Effector CD4-positive, alpha-beta T cell (primary cell): ENCODE data around the gene DNAAF9.
"Not testable (repeated sequence)": the region's sequence is repeated elsewhere in the genome, so short reads cannot be mapped to it uniquely, and the experiment has no call there.

Experiments used
- DNase-seq: peaks from one replicate; pipeline ENCODE4 v3.0.0-alpha.2; 2020
- total RNA-seq: gene quantifications from one replicate; lab custom pipeline; 2026; lab: John Stamatoyannopoulos, UW

The DNAAF9 gene
- 15.8 reads per million, percentile 41 among the genes with 10 or more reads in this experiment for total RNA-seq

- peak; percentile 52 for DNase-seq
Observed at GRCh38 chr20:3407040-3407770, at the start of gene DNAAF9. DNAAF9 (minus strand) TSS chr20:3407669; CDS start chr20:3407557, 112 bp downstream.

- DNase-seq: no peak
Observed at GRCh38 chr20:3456648-3457047, 49.2 kb upstream of the DNAAF9 start.

- no peak for DNase-seq
Observed at GRCh38 chr20:3454831-3455230, 47.4 kb upstream of the DNAAF9 start.

- no peak for DNase-seq
Observed at GRCh38 chr20:3452690-3453089, 45.2 kb upstream of the DNAAF9 start.

- no peak for DNase-seq
Observed at GRCh38 chr20:3452136-3452535, 44.7 kb upstream of the DNAAF9 start.

- no peak for DNase-seq
Observed at GRCh38 chr20:3449319-3449718, 41.9 kb upstream of the DNAAF9 start.

GRCh38 chr20:3447321-3447720 is 39.9 kb upstream of the DNAAF9 start:
- no peak for DNase-seq

GRCh38 chr20:3446779-3447178 is 39.3 kb upstream of the DNAAF9 start:
- DNase-seq: no peak

GRCh38 chr20:3436864-3437574 is 29.6 kb upstream of the DNAAF9 start:
- no peak for DNase-seq

- DNase-seq: no peak
Observed at GRCh38 chr20:3434232-3434631, 26.8 kb upstream of the DNAAF9 start.

GRCh38 chr20:3433744-3434143 is 26.3 kb upstream of the DNAAF9 start:
- no peak for DNase-seq

GRCh38 chr20:3432844-3433243 is 25.4 kb upstream of the DNAAF9 start:
- no peak for DNase-seq

GRCh38 chr20:3431109-3431508 is 23.6 kb upstream of the DNAAF9 start:
- no peak for DNase-seq

- no peak for DNase-seq
Observed at GRCh38 chr20:3430376-3431069, 23.1 kb upstream of the DNAAF9 start.

- DNase-seq: not testable (repeated sequence)
Observed at GRCh38 chr20:3426766-3427165, 19.3 kb upstream of the DNAAF9 start.

GRCh38 chr20:3423126-3423525 is 15.7 kb upstream of the DNAAF9 start:
- DNase-seq: no peak

- no peak for DNase-seq
Observed at GRCh38 chr20:3421985-3422384, 14.5 kb upstream of the DNAAF9 start.

GRCh38 chr20:3420211-3420707 is 12.8 kb upstream of the DNAAF9 start:
- no peak for DNase-seq

- not testable (repeated sequence) for DNase-seq
Observed at GRCh38 chr20:3418161-3418560, 10.7 kb upstream of the DNAAF9 start.

- no peak for DNase-seq
Observed at GRCh38 chr20:3414122-3414521, 6.7 kb upstream of the DNAAF9 start.

- no peak for DNase-seq
Observed at GRCh38 chr20:3413393-3413889, 6.0 kb upstream of the DNAAF9 start.

GRCh38 chr20:3412600-3413392 is 5.3 kb upstream of the DNAAF9 start:
- DNase-seq: no peak
